Gastroesophageal sphincter (tissue), 4 donors: ENCODE measurements around the gene PRPSAP1. TPM values are rescaled to one million over a fixed set of nuclear protein-coding genes. Genes with fewer than 3 reads are reported as not detected.

Experiments used
- ATAC-seq: fragments of 150-250 bp; one replicate; pipeline ENCODE4 v1.9.1; 2016; ENCODE audit warnings: mild to moderate bottlenecking, moderate library complexity
- H3K27ac ChIP-seq, 4 donors: fragments of 200-600 bp; sonication (generic) in 3 of 4; 1 replicate in 3 of 4; 2 replicates in 1 of 4; pipeline ENCODE4 v1.5.1; 2016 to 2019
- H3K27me3 ChIP-seq: fragments of 200-600 bp; sonication (generic); one replicate; pipeline ENCODE4 v1.5.1; 2019
- H3K36me3 ChIP-seq, 2 donors: fragments of 200-600 bp; sonication (generic); one replicate each; pipeline ENCODE4 v1.5.1; 2019; ENCODE audit warnings: control low read depth in 1 of 2
- H3K4me1 ChIP-seq, 3 donors: fragments of 200-600 bp; sonication (generic); 1 replicate in 2 of 3; 2 replicates in 1 of 3; pipeline ENCODE4 v1.5.1; 2016 to 2019; ENCODE audit warnings: control low read depth in 2 of 3
- H3K4me3 ChIP-seq, 2 donors: fragments of 200-600 bp; sonication (generic); one replicate each; pipeline ENCODE4 v1.5.1; 2019; ENCODE audit warnings: mild to moderate bottlenecking in 1 of 2, moderate library complexity in 1 of 2
- H3K9me3 ChIP-seq, 3 donors: fragments of 200-600 bp; sonication (generic); one replicate each; pipeline ENCODE4 v1.5.1; 2017 to 2019; ENCODE audit warnings: control low read depth in 2 of 3
- EP300 ChIP-seq: sonication (generic); formaldehyde crosslinking; IDR thresholded peaks from one replicate; pipeline ENCODE4 v1.6.1; 2017; ENCODE audit warnings: antibody characterized with exemption, mild to moderate bottlenecking
- POLR2A ChIP-seq, 2 donors: fragments of 450-650 bp; IDR thresholded peaks; one replicate each; pipeline ENCODE4 v1.6.1; 2017; ENCODE audit warnings: antibody characterized with exemption in 2 of 2, mild to moderate bottlenecking in 2 of 2, moderate library complexity in 1 of 2
- POLR2AphosphoS5 ChIP-seq: sonication (generic); formaldehyde crosslinking; IDR thresholded peaks from one replicate; pipeline ENCODE4 v1.6.1; 2017; ENCODE audit warnings: antibody characterized with exemption
- WGBS, 2 donors: methylation state at CpG; one replicate each; pipeline ENCODE4 v1.1.5; 2018; ENCODE audit warnings: low coverage in 1 of 2; 5-methylcytosine and 5-hydroxymethylcytosine counted together
- total RNA-seq, 4 donors: library from RNA; depleted of rRNA; stranded (reverse); fragments of >200 nt; gene quantifications; one replicate each; pipeline ENCODE4 v1.1.0, GENCODE V29; 2016
- TF ChIP-seq, protein P1 (sequence below), 4 experiments: fragments of 200-600 bp in 2 of 4; fragments of 450-650 bp in 2 of 4; sonication (generic) in 1 of 4; IDR thresholded peaks; one replicate each; pipeline ENCODE4 v1.5.1; 2017 to 2019; ENCODE audit warnings: antibody characterized with exemption in 4 of 4, mild to moderate bottlenecking in 2 of 4, moderate library complexity in 2 of 4

Gene PRPSAP1
- total RNA-seq, 4 donors from 2014 or later, result 44.7 to 48.5 (median 46.6) TPM

GRCh38 chr17:76297436-76297835 is 56.3 kb downstream of the PRPSAP1 start:
- H3K4me3 ChIP-seq, result no peak overlapping the region
- H3K4me1 ChIP-seq, result peaks cover 0 to 8% (median 0%) of the 10 kb centered on the region in 3 donors
- no peaks in the 10 kb centered on the region for H3K9me3 ChIP-seq
- 90% methylated on average over 2 of the region's 3 CpGs; no CpG with 5 or more reads in 1 of the 2 donors for WGBS, 2 donors
- TF ChIP-seq POLR2A (IDR thresholded peaks at IDR 0.05) (no peak), POLR2AphosphoS5 (no peak), EP300 (no peak)
- TF ChIP-seq, protein P1, sequence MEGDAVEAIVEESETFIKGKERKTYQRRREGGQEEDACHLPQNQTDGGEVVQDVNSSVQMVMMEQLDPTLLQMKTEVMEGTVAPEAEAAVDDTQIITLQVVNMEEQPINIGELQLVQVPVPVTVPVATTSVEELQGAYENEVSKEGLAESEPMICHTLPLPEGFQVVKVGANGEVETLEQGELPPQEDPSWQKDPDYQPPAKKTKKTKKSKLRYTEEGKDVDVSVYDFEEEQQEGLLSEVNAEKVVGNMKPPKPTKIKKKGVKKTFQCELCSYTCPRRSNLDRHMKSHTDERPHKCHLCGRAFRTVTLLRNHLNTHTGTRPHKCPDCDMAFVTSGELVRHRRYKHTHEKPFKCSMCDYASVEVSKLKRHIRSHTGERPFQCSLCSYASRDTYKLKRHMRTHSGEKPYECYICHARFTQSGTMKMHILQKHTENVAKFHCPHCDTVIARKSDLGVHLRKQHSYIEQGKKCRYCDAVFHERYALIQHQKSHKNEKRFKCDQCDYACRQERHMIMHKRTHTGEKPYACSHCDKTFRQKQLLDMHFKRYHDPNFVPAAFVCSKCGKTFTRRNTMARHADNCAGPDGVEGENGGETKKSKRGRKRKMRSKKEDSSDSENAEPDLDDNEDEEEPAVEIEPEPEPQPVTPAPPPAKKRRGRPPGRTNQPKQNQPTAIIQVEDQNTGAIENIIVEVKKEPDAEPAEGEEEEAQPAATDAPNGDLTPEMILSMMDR (IDR thresholded peaks at IDR 0.05), result no peak
- H3K27me3 ChIP-seq, result no peaks in the 10 kb centered on the region
- no peak for ATAC-seq
- no peak overlapping the region for H3K27ac ChIP-seq
- peaks cover 0 to 20% of the 10 kb centered on the region in 2 donors for H3K36me3 ChIP-seq

- no peak for ATAC-seq
- TF ChIP-seq POLR2AphosphoS5 (no peak), POLR2A (IDR thresholded peaks at IDR 0.05) (no peak), EP300 (no peak)
- TF ChIP-seq, protein P1 (IDR thresholded peaks at IDR 0.05), result no peak
- Histone ChIP-seq H3K4me3 (no peak overlapping the region), H3K27ac (no peak overlapping the region), H3K9me3 (no peaks in the 10 kb centered on the region), H3K27me3 (no peaks in the 10 kb centered on the region), H3K4me1 (peaks cover 0 to 8% (median 0%) of the 10 kb centered on the region in 3 donors), H3K36me3 (peaks cover 0 to 26% of the 10 kb centered on the region in 2 donors)
- 83 to 94% methylated on average over 1 to 5 of the region's 5 CpGs for WGBS, 2 donors
These were observed 56.8 kb downstream of the PRPSAP1 start for GRCh38 chr17:76296889-76297288.

DNA sequence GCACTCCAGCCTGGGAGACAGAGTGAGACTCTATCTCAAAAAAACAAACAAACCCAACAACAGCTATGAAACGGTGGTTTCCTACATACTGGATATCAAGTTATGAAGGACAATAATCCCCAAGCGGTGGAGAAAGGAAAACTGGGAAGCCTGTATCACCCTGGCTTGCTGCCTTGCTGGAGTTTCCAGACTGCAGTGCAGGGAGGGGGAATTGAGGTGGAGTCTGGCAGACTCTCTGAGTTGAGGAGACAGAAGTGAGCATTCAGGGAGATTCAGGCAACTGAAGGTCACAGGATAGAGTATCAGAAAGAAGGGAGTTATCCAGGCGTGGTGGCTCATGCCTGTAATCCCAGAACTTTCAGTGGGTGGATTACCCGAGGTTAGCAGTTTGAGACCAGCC is 57.5 kb downstream of the PRPSAP1 start:
- 36 to 42% methylated on average over 3 of the region's 4 CpGs for WGBS, 2 donors
- ATAC-seq, result no peak
- Histone ChIP-seq H3K27me3 (no peaks in the 10 kb centered on the region), H3K9me3 (no peaks in the 10 kb centered on the region), H3K36me3 (peaks cover 0 to 32% of the 10 kb centered on the region in 2 donors), H3K4me1 (peaks cover 0 to 8% (median 0%) of the 10 kb centered on the region in 3 donors), H3K4me3 (no peak overlapping the region), H3K27ac (no peak overlapping the region)
- TF ChIP-seq, protein P1 (IDR thresholded peaks at IDR 0.05), result no peak
- TF ChIP-seq POLR2A (IDR thresholded peaks at IDR 0.05) (no peak), POLR2AphosphoS5 (no peak), EP300 (no peak)

DNA sequence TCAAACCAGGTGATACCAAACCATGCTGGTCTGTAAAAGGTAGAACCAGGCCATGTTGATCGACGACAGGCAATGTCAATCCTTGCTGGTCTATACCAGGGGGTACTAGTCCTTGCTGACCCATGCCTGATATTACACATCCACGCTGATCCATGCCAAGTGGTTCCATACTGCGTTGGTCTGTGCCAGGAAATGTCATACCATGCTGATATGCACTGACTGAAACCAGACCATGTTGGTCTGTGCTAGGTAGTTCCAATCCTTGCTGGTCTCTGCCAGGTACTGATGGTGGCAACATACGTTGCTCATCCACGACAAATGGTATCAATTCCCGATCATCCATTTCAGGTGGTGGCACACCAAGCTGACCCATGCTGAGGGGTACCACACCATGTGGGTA is 60.6 kb downstream of the PRPSAP1 start:
- WGBS, 2 donors, result 64% methylated on average over 3 of the region's 7 CpGs; no CpG with 5 or more reads in 1 of the 2 donors
- Histone ChIP-seq H3K27me3 (no peaks in the 10 kb centered on the region), H3K4me3 (no peak overlapping the region), H3K36me3 (peaks cover 0 to 43% of the 10 kb centered on the region in 2 donors), H3K9me3 (no peaks in the 10 kb centered on the region), H3K27ac (no peak overlapping the region), H3K4me1 (peaks cover 0 to 8% (median 0%) of the 10 kb centered on the region in 3 donors)
- TF ChIP-seq EP300 (no peak), POLR2A (IDR thresholded peaks at IDR 0.05) (no peak), POLR2AphosphoS5 (no peak)
- TF ChIP-seq, protein P1 (IDR thresholded peaks at IDR 0.05), result no peak
- no peak for ATAC-seq

- TF ChIP-seq, protein P1 (IDR thresholded peaks at IDR 0.05), result no peak
- TF ChIP-seq POLR2A (IDR thresholded peaks at IDR 0.05), result no peak
- TF ChIP-seq POLR2AphosphoS5, result no peak
- no peak for TF ChIP-seq EP300
- WGBS, 2 donors, result 100% methylated on average over 1 of the region's 4 CpGs; no CpG with 5 or more reads in 1 of the 2 donors
- H3K4me1 ChIP-seq, result peaks cover 0 to 8% (median 0%) of the 10 kb centered on the region in 3 donors
- no peaks in the 10 kb centered on the region for H3K27me3 ChIP-seq
- no peak for ATAC-seq
- no peak overlapping the region for H3K27ac ChIP-seq
- peaks cover 0 to 43% of the 10 kb centered on the region in 2 donors for H3K36me3 ChIP-seq
- no peak overlapping the region for H3K4me3 ChIP-seq
- no peaks in the 10 kb centered on the region for H3K9me3 ChIP-seq
These were observed 61.1 kb downstream of the PRPSAP1 start for GRCh38 chr17:76292567-76292966.
